LNCAP (cell line): ENCODE data around the gene TRPC4.
A peak's percentile ranks its signal among the peaks of the same experiment; 100 is the strongest.

Source experiments
- TF ChIP-seq, protein P1 (sequence below): fragments of 450-650 bp; IDR thresholded peaks from 2 replicates; pipeline ENCODE4 v1.5.1; 2017; ENCODE audit warnings: mild to moderate bottlenecking

The TRPC4 gene

DNA sequence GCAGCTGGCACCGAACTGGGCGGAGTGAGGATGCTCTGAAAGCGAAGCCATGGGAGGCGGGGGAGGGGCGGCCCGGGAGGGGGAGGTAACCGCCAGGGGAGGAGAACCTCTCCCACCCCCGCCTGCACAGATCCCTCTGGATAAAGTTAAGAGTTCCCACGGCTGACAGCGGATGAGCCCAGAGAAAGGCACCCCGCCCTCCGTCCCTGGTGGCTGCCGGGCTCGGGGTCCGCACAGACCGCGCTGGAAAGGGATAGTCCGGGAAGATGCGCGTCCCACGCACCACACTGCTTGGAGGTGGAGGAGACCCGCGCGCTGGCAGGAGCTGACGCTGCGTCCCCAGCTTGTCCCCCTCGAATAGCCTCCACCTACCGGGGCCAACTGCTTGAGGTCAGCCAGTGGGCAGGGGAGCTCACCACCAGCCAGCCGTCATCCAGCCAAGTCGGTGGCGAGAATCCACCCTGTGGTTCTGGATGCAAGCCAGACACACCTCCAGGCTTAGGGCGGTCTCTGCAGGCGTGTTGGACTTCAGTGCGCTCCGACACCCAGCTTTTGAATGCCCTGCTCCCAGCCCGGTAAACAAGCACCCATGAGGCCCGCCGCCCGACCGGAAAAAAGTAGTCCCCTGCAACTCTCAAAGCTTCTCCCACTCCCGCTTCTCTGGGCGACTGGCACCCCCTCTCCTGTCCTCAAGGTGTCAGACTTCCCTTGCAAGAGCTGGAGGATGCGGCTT is at the start of gene TRPC4:
Gene TRPC4, minus strand, starts transcription at position 17 of the 733 bp plus-strand sequence. CDS start 86,439 bp downstream, outside the sequence.
- TF ChIP-seq, protein P1, sequence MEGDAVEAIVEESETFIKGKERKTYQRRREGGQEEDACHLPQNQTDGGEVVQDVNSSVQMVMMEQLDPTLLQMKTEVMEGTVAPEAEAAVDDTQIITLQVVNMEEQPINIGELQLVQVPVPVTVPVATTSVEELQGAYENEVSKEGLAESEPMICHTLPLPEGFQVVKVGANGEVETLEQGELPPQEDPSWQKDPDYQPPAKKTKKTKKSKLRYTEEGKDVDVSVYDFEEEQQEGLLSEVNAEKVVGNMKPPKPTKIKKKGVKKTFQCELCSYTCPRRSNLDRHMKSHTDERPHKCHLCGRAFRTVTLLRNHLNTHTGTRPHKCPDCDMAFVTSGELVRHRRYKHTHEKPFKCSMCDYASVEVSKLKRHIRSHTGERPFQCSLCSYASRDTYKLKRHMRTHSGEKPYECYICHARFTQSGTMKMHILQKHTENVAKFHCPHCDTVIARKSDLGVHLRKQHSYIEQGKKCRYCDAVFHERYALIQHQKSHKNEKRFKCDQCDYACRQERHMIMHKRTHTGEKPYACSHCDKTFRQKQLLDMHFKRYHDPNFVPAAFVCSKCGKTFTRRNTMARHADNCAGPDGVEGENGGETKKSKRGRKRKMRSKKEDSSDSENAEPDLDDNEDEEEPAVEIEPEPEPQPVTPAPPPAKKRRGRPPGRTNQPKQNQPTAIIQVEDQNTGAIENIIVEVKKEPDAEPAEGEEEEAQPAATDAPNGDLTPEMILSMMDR: peak; percentile 42

DNA sequence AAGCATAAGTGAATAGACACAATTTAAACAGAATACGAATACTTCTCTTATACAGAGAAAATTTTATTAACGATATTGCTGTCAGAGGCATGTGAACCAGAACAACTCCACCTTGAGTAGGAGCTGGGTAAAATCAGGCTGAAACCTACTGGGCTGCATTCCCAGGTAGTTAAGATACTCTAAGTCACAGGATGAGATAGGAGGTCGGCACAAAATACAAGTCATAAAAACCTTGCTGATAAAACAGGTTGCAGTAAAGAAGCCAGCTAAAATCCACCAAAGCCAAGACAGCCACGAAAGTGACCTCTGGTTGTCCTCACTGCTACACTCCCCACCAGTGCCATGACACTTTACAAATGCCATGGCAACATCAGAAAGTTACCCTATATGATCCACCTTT is 49.2 kb upstream of the TRPC4 start:
- TF ChIP-seq, protein P1: no peak

DNA sequence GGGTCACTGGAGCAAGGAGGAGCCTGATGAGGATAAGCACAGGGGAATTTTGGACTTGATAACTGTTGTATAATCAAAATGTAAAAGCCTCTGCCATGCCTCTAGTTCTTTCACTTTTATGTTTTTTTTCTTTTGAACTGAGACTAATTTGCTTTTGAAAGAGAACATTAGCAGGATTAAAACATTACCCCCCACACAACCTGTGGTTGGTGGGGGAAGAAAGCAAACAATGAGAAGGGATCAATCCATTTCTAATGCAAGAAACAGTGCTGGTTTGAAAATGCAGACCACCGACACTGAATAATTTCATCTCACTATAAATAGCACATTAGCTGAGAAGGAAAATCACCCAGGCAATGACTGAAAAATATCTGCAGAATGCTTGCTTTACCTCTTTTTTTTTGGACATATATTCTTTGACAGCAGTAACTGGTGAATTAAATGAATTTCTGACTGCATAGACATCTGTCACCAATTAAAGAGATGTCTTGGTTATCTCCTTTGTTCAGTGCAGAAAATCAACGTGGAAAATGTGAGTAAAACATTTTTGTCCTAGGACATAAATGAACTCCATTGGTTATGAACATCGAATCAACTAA is 48.6 kb upstream of the TRPC4 start:
- TF ChIP-seq, protein P1: no peak

DNA sequence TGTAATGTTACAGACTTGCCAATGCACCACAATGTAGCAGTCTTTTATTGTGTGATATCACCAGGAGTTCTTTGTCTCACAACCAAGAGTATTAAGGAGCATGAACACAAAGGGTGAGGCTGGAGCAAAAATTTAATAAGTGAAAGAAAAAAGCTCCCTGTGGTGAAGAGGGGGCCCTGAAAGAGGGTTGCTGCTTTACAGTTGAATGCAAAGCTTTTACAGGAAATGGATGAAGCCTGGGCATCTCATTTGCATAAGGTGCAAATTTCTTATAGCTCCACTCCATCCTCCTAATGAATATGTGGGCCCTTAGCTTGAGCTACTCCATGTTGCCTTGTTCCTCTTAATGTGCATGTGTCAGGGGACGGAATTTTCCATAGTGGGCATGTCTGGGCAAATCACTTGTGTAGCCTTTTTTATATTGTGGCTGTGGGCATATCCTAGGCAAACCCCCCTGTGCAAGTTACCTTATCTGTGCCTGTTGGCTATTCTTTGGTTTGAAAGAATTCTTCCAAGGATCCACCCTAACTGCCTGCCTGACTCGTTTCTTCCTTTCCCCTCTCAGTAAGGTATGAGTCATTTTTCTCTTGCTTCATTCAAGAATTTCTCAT is 45.3 kb upstream of the TRPC4 start:
- TF ChIP-seq, protein P1: no peak

DNA sequence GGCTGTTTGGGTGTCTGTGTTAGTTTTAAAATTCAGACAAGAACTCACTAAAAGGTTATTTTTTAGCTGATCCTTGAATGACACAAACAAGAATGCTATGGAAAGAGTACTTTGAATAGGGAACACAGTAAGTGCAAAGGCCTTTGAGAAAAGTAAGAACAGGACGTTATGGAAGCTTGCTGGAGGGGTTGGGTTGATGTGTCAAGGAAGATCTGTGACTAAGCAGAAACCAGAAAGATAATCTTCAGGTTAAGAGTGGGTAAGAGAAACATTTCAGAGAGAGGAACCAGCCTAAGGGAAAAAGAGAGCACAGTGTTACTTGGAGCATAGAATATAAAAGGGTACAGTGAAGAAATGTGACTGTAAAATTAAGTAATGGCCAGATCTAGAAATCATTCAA is 41.2 kb upstream of the TRPC4 start:
- TF ChIP-seq, protein P1: no peak

DNA sequence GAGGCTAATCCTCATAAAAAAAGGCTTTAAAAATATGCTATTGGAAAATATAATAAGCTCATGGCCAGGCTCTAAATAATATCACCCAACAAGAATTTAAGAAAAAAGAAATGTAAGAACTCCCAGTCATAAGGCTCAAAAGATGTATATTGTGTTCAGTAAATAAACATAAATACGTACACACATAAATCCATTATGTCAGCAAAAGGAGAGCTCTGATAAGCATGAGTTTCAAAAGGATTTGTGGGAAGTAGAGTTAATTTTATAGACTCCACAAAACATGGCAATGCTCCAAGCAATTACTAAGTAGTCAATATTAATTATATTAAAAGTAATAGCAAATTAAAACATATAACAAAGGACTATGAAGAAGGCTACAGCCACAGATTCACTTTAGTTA is 37.3 kb upstream of the TRPC4 start:
- TF ChIP-seq, protein P1: no peak

DNA sequence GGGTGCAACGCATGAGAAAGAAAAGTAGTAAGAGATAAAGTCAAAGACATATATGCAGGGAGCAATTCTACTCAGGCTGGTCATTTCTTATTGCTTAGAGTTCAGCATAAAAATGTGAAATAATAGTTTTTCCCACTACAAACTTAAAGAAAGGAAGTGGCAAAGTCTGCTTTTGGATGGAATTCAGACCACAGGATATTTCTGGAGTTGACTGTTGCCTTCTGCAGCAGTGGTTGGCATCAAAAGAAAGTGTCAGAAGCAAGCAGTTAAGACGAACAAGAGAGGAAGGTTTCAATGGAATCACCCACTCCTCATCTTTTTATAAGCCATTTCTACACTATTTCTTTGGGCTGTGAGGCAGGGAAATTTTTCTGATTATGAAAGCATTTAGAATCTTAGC is 36.2 kb upstream of the TRPC4 start:
- TF ChIP-seq, protein P1: no peak
